Medulla oblongata (tissue), 1 donor: Measurements from ENCODE around the gene TUBGCP3.

Source experiments
- DNase-seq: peaks from one replicate; pipeline ENCODE4 v3.0.0-alpha.2; 2015; ENCODE audit errors: extremely low spot score

TUBGCP3 gene

DNA sequence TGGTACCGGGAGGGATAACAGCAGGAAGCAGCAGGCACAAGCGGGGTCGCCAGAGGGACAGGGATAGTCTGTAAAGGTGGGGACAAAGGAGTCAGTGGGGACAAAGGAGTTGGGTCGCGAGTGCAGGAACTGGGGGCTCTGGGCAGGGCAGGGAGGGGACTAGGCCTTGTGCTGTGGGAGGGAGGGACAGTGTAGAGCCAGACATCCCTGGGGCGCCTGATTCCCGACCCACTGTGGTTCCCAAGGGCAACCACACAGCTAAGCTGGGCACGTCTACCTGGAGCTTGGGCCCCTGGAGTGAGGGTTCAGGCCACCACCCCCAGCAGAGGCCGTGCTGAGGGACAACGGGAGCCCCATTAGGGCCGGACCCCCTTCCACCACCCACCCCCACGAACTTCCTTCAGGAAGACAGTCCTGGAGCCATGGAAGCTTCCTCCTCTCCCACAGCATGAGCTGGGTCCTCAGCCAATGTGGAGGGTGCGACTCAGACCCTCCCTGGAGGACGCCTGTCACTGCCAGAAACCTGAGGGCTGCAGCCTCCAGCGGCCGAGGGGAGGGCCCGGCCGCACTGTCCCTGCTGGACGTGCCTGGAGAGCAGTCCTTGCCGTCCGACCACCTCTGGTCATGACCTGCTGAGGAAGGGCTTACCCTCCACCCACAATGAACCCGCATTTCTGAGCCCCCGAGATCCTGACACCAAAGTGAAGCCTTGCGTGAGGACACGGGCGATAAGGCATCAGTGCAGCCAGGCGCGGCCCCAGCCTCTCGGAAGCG is 133.9 kb downstream of the TUBGCP3 start:
- DNase-seq, result no peak

DNA sequence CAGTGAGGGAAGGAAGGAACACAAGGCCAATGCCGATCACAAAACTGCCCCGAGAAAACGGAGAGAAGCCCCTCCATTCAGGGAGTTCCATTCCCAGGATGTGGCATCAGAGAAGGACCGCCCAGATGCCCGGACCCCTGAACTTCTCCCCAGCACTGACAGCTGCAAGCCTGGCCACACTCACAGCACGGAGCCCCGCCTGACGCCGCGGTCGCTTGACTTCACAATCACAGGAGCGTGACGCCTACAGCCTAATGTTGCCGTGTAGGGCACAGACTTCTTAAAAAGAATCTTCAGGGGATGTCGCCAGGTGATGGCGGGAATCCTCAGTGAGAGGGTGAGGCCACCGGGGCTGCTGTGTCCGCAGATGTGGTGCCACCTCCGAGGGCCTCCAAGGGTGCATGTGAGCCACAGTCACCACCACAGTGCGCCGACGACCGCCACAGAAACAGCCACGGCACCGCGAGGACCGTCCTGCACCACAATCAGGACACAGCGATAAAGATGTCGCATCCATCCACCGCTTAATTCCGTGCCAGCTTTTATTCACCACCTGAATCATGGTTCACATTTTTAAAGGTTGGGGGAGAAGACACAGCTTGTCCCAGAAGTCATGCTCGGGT is 134.6 kb downstream of the TUBGCP3 start:
- DNase-seq, result no peak

DNA sequence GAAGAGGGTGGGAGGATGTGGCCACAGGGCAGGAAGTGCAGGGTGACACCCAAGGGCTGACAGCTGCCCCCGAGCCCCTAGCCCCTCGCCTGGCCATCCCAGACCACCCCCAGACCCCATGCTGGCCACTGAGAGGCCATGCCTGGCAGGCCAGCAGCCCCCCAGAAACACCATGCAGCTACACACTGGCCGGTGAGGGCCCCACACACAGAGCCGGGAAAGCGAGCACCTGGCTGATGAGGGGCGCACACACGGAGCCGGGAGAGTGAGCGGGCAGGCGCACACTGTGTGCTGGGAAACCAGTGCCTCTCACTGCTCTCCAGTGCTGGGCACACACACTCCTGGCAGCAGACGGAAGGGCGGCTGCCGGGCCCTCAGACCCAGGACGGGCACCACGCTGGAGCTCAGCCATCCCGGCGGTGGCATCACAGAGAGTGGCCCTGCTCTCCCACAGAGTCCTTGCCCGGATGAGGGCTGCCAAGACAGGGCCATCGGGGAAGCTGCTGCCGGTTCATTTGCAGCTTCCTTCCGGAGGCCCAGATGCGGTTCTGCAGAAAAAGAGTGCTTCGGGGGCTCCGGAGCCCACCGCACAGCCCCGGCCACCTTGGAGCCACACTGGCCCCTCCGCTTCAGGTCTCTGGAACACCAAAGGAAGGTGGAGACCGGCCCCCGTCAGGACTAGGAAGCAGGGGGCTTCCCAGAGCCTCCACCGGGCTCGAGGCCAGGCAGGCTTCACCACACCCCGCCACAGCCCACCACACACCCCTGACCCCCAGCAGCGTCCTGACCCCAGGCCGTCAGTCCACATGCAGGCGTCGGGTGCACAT is 135.4 kb downstream of the TUBGCP3 start:
- DNase-seq, result no peak

DNA sequence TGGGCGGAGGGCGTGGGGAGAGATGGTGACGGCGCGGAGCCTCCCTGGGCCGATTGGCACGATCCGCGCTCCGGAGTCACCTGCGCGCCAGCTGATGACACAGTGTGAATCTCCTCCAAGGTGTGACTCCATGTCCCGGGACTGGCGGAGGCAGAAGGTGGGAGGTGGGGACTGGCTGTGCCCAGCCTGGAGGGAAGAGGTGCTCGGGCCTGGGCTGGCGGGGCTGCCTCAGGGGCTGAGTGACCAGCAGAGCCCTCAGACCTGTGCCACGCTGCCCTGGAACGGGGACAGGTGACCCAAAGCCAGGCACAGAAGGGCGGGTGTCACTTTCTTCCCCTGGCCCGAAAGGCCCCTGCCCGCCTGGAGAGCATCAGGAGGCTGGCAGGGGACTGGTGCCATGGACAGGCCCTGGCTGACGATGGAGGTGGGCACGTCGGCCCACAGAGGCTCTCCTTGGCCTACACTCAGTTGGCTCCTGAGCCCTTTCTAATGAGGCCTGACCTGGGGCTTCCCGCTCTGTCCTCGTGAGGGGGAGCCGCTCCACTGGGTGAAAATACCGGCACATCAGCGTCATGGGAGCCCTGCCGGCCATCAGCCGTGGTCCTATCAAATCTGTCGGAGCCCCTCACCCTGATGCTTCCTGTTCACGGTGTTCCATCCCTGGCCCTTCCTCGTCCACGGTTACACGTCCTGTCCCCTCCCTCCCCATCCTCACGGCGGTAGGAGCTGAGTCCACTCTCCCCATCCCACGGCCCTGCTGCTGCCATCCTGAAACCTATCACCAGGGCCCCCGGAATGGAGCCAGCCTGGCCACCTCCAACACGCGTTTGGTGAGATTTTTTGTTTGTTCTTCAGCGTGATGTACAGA is 136.2 kb downstream of the TUBGCP3 start:
- no peak for DNase-seq

DNA sequence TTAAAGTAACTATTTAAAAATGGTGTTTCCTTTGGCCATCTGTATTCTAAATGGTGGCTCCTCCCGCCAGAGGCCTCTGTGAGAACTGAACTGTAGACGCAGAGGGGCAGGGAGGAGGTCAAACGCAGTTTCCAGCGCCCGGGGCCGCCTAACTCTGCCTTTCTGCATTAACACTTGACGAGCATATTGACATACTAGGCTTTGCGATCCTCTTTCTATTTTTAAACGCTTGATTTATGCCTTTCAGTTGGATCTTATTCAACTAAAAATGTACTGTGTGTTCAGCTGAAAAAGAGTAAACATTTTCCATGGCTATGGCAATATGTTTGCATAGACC is 137.1 kb downstream of the TUBGCP3 start:
- no peak for DNase-seq

DNA sequence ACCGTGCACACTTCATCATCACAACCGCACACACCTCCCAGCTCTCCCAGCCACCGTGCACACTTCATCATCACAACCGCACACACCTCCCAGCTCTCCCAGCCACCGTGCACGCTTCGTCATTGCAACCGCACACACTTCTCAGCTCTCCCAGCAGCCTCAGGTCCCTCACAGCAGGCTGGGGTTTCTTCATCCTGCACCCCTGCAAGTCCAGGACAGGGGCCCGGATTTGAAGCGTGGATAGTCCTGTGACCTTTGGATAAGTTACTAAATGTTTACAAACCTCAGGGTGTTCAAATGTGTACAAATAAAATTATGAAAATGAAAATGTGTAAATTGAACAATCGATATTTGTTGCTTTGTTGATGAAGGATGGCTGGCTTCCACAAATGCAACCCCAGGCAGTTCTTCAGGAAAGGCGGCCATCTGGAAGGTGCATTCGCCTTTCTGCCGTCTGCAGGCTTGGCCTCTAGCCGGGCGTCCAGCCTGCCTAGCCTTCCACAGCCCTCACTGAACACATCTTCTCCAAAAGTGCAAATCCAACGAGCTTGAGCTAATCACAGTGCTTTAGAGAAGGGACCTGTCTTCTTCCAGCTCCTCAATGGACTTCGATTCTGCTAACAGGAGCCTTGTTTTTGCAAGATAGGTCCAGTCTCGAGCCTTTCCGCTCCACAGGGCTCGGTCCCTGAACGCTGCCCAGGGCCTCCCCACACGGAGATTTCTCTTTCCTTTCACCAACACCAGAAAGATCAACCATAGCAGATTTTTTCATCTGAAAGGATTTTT is 137.6 kb downstream of the TUBGCP3 start:
- DNase-seq, result no peak

DNA sequence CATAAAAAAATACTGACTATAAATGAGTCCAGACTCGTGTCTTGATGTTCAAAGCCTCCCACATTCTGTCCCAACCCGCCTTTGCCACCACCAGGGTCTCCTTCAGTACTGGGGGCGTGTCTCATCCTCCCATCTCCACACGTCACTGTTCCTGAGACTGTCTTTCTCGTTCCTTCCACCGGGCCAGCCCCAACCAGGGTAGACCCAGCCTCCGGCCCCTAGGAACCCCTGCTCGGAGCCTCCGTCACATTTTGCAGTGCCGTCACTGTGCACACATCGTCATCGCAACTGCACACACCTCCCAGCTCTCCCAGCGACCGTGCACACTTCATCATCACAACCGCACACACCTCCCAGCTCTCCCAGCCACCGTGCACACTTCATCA is 138.4 kb downstream of the TUBGCP3 start:
- DNase-seq, result no peak

DNA sequence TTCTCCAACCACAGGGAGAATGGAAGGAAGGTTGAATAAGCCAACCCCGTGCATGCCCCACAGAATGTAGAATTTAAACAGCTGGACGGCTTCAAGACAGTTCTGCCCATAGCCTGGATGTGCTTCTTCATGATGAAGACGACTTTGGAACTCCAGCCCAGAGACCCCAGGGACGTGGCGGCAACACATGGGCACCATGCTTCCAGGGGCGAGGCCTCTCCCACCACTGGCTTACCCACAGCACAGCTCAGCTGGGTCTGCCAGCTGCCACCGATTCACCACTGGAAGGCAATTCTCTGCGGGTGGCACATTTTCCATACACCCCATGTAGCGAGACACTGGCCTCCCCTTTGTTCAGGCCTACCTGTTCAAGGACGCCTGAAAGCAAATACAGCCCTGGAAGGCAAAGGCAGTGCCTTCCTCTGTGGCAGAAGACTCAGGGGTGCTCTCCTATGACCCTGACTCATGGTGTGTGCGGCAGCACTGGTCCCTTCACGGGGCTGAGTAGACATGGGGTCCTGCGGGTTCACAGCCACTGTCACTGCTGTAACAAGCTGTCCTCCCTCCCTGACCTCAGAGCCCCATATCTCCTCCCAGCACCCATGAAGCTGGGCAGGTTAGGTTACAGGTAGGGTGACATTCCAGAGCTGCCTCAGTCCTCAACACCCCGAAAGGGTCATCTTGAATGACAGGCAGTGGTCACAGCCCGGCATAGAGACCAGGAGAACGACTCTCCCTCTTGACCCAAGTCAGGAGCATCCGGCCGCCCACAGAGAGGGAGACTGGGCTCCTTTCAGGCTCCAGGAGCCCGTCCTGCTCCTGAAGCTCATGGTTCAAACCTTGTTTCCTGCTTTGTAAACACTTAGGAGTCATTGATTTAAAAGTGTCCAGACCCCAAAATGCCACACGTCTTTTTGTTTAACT is 139.1 kb downstream of the TUBGCP3 start:
- DNase-seq, result no peak

DNA sequence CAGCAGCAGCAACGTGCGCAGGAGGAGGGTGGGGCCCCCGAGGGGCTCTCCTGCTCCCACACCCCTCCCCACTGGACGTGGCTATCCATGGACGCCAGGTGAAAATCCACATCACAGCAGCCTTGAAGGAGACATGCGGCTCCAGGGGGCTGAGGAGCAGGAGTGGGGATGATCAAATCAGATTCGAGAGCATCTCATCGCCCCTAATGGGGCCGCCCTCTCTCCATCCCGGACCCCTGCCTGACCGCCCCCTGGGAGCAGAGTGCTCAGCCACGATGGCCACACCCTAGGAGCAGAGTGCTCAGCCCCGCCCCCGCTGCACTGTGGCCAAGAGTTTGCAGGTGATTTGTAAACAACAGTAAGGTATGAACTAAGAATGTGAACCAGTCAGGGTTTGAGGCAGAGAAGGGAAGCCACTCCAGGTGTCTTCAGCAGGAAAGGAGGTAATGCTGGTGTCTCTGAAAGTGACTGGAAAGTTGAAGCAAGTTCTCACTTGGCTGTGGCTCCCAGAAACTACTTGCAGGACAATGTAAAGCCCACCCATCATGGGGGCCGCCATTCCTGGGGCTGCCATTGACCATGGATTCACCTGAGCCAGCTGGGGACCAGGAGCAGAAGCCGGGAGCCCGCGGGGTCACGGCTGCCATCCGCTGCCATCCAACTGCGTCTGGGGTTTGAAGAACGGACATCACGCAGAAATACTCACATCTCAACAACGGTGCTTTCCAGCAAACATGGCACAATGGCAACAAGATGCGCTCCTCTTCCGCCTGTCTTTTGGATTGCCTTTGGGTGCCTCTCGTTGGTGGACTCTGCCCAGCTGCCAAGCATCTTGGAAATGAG is 140.0 kb downstream of the TUBGCP3 start:
- no peak for DNase-seq

DNA sequence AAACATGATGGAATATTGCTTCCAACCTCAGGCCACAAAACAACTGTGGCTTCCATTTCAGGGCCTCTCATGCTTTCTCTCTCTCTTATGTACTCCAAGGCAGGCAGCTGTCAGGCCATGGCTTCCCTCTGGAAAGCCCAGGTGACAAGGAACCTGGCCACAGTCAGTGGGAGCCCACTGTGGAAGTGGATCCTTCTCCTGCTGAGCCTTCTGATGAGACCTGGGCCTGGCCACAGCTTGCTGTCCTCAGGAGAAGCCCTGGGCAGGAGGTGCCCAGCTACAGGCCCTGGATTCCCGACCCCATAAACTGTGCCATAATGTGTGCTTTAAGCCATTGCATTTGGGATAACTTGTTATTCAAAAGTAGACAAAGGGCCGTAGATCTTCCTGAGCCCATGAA is 140.6 kb downstream of the TUBGCP3 start:
- no peak for DNase-seq

DNA sequence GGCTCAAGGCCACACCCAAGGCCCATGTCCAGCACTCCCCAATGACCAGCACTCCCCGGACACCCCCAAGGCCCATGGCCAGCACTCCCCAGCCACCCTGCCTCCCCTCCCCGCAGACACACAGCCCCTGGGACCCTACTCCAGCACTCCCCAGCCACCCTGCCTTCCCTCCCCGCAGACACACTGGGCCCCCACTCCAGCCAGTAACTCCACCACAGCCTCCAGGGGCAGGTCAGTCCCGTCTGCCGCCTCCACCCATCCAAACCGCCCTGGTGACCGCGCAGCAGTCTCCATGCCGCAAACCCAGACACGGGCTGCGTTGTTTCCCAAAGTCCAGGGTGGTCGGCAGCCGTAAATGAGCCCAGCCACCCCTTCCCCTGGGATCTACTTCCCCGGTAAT is 141.1 kb downstream of the TUBGCP3 start:
- no peak for DNase-seq

DNA sequence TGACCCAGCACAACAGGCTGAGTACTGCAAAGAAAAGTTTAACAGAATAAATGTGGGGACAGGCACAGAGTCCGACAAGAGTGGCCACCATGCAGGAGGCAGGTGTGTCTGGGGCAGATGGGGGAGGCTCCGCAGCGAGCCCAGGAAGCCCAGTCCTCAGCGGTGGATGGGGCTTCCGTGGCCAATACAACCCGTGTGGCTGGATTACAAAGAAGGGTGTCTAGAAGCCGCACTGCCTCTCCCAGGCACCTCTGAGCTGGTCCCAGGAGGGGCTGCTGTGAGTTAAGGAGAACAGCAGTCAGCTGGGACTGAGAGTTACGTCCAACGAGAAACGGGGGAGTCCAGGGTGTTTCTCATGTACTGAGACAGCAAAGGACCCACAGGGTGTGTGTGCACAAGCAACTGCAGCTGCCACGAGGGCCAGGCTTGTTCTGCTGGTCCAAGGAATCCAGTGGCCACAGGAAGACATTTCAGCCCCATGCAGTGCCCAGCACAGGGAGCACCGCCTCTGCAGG is 141.5 kb downstream of the TUBGCP3 start:
- DNase-seq, result no peak

DNA sequence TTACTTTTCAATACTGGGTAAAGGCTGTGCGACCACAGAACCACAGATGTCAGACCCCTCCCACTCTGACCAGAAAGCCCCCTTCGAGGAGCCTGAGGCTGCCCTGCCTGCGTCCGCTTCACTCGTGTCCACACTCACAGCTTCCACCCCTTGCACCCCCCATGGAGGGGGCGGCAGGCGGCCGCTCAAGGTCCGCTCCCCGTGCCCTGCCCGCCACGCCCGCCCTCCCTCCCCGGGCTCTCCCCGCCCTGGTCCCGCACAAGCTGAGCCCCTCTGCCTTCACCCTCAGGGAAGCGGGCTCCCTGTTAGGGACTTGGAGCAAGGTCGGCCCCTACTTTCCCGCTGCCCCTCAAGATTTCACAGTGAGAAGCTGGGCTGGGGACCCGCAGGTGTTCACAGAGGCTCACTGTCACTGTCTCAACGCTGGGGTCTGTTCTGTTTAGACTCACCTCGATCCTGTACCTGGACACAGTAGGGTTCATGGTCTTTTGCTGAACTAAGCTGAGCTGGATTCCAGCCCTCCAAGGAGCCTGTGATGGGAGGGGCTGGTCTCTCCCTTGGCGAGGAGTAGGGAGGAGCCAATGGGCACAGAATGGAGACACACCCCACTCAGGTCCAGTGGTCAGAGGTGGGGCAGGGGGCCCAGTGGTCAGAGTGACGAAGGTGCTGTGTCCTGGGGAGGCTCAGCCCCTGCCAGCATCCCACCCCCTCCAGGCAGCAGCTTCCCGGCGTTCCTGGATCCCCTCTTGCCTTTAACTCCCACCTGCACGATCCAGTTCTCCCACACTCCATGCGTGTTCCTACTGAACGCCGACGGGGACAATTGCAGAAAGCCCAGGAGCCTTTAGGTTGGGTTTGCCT is 142.3 kb downstream of the TUBGCP3 start:
- DNase-seq, result no peak

DNA sequence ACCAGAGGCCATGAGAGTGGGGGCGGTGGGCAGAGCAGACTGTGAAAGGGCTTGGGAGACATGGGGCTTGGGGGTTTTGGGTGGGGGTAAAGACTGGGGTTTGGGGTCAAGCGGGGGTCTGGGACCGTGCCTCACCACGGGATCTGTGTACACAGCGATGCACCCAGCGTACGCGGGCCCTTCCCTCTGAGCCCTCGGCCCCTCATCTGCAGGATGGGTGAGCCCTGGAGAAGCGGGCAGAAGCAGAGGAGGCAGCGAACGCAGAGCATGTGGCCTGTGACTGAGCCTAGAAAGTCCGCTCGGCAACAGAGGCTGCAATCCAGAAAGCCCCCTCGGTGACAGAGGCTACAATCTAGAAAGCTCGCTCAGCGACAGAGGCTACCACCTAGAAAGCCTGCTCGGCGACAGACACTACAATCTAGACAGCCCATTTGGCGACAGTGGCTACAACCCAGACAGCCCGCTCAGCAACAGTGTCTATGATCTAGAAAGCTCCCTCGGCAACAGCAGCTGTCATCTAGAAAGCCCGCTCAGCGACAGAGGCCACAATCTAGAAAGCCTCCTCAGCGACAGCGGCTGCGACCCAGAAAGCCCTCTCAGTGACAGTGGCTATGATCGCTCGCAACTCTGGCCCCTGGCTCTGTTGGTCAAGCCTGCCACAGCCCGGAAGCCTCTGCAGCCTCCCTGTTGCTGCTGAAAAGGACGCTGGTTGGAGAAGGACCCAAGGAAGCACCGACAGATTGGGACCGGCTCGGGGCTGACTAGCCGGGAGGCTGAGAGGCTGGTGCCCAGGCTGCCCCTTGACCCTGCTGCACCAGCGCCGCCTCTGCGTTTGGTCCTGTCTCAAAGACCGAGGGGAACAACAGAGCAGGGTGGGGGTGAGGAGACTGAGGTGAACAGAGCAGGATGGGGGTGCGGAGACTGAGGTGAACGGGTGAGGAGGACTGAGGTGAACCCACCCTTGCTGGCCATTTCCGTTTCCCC is 143.2 kb downstream of the TUBGCP3 start:
- no peak for DNase-seq

DNA sequence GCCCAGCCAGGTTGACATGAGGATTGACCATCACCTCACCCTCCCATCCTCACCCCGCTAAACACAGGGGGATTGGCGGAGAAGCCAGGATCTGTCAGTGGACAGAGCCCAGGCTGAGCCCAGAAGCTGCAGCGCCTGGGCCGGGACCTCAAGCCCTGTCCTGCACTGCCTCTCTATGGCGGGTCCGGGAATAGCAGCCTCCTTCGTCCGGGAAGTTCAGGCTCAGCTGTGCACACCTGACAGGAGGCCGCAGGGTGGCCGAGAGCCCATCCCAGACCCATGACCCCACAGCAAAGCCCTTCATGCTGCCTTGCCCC is 144.0 kb downstream of the TUBGCP3 start:
- DNase-seq, result peak; percentile 65

DNA sequence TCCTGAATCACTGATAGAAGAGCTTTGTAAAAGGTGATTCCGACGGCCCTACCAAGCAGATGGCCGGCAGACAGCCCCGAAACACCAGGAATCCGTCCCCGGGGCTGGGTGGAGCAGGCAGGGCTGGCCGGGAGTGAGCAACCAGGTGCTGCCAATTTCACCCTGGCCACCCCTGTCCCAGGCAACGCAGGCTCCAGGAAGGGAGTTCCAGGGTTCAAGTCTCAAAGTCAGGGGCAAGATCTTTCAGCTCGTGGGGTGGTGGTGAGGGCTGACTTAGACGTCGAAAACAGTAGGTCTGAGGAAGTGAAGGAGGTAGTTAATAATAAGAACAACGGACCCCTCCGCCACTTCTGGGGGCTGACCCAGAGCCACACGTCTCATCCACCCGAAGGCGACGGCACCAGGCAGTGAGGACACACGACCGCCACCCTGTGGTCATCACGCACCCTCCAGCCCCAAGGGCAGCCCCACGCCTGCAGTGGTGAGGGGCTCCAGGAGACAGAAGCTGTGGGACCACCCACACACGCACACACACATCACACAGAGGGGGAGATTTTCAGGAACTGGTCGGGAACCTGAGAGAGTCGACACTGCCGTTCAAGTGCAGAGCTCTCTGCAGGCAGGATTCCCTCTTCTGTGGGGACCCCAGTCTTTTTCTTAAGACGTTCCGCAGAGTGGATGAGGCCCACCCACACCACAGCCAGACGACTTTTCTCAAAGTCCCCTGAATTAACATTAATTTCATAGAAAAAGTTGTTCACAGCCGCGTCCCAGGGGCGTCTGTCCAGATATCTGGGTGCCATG is 144.6 kb downstream of the TUBGCP3 start:
- DNase-seq, result peak; percentile 14
